ENCODE measurements around the gene DZIP1L. TPM values are rescaled to one million over a fixed set of nuclear protein-coding genes. Genes with fewer than 3 reads are reported as not detected.

DZIP1L gene
- total RNA-seq, 1 donor from 2014 or later = 27.5 TPM

- Histone ChIP-seq H3K36me3 (no peaks in the 10 kb centered on the region), H3K9me3 (no peaks in the 10 kb centered on the region), H3K27me3 (no peaks in the 10 kb centered on the region), H3K4me3 (no peak overlapping the region), H3K27ac (no peak overlapping the region), H3K4me1 (no peaks in the 10 kb centered on the region)
- intact Hi-C loops (cut with DNase I) = no loop called here
- DNase-seq (ENCODE audit: extremely low spot score in 2 of 2) = no peak
- TF ChIP-seq CTCF (IDR thresholded peaks at IDR 0.05) (no peak), POLR2AphosphoS5 (IDR thresholded peaks at IDR 0.05; ENCODE audit: insufficient read depth in 1 of 2, low read depth in 1 of 2) (no peak), POLR2A (IDR thresholded peaks at IDR 0.05) (no peak)
These were observed 20.4 kb upstream of the DZIP1L start for GRCh38 chr3:138135833-138136194.

GRCh38 chr3:138135146-138135832 is 19.9 kb upstream of the DZIP1L start:
- no peaks in the 10 kb centered on the region for H3K9me3 ChIP-seq
- no peak for DNase-seq (ENCODE audit: extremely low spot score in 2 of 2)
- H3K27ac ChIP-seq = no peak overlapping the region
- H3K4me3 ChIP-seq = no peak overlapping the region
- H3K27me3 ChIP-seq = no peaks in the 10 kb centered on the region
- TF ChIP-seq POLR2AphosphoS5 (IDR thresholded peaks at IDR 0.05; ENCODE audit: insufficient read depth in 1 of 2, low read depth in 1 of 2) (no peak), CTCF (IDR thresholded peaks at IDR 0.05) (no peak), POLR2A (IDR thresholded peaks at IDR 0.05) (no peak)
- intact Hi-C loops (cut with DNase I) = no loop called here
- no peaks in the 10 kb centered on the region for H3K4me1 ChIP-seq
- no peaks in the 10 kb centered on the region for H3K36me3 ChIP-seq

- no peak within 1 kb of the TSS for H3K4me3 ChIP-seq
- no peaks in the 10 kb centered on the region for H3K9me3 ChIP-seq
- H3K36me3 ChIP-seq = no peaks in the 10 kb centered on the region
- no peak within 1 kb of the TSS for H3K27ac ChIP-seq
- TF ChIP-seq POLR2AphosphoS5 (IDR thresholded peaks at IDR 0.05; ENCODE audit: insufficient read depth in 1 of 2, low read depth in 1 of 2) (no peak), CTCF (IDR thresholded peaks at IDR 0.05) (no peak), POLR2A (IDR thresholded peaks at IDR 0.05) (no peak)
- H3K27me3 ChIP-seq = no peaks in the 10 kb centered on the region
- H3K4me1 ChIP-seq = no peaks in the 10 kb centered on the region
- DNase-seq (ENCODE audit: extremely low spot score in 2 of 2) = no peak
- intact Hi-C loops (cut with DNase I) = no loop called here
These were observed 16.8 kb upstream of the DZIP1L start, which contains the start of gene A4GNT for GRCh38 chr3:138132239-138132638. Gene A4GNT, minus strand, starts transcription at chr3:138132390. Its CDS starts 1,134 bp downstream, at chr3:138131256.

GRCh38 chr3:138127636-138128365 is 12.4 kb upstream of the DZIP1L start:
- Histone ChIP-seq H3K4me3 (no peak overlapping the region), H3K4me1 (no peaks in the 10 kb centered on the region), H3K36me3 (no peaks in the 10 kb centered on the region), H3K27me3 (no peaks in the 10 kb centered on the region), H3K27ac (no peak overlapping the region), H3K9me3 (no peaks in the 10 kb centered on the region)
- DNase-seq (ENCODE audit: extremely low spot score in 2 of 2) = no peak
- TF ChIP-seq CTCF (IDR thresholded peaks at IDR 0.05) (no peak), POLR2AphosphoS5 (IDR thresholded peaks at IDR 0.05; ENCODE audit: insufficient read depth in 1 of 2, low read depth in 1 of 2) (no peak), POLR2A (IDR thresholded peaks at IDR 0.05) (no peak)
- intact Hi-C loops (cut with DNase I) = no loop called here
